ENCODE measurements around the gene TSPAN4.
A peak's percentile ranks its signal among the peaks of the same experiment; 100 is the strongest.

DNA sequence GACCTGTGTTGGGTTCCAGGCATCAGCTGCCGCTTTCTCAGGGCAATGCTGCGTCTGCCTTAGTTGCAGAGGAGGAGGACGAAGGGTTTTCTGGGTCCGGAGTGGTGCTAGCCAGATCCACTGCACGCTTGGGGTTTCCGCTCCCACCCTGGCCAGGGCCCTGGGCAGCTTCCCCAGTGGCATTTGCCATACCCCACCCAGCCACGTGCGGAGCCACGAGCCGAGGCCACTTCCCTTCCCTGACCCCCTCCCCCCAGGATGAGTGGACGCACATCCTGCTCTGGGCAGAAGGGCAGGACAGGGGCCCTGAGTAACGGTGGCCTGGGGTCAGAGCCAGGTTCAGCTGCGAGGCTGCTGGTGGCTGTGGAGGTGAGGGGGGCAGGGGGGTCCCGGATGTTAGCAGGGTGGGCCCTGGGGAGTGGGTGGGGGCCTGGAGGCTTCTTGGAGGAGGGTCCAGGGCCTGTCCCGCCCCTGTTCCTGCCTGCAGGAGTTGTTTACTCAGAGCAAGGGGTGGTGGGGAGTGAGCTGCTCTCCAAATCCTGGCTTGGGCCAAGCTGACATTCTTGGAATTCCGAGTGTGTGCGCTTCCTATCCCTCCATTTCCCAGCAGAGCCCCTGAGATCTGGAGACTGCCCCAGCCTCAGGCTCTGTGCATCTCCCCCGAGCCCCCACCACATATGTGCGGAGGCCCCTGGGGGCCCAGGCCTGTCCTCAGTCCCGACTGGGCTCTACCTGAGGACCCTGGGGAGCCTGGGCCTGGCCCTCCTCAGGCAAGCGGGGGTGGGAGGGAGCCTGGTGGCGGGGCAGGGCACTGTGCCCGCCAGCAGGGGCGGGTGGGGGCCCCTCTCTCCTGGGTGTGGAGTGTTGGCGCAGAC, 1.4 kb downstream of the TSPAN4 start:
- TF ChIP-seq, protein P1, sequence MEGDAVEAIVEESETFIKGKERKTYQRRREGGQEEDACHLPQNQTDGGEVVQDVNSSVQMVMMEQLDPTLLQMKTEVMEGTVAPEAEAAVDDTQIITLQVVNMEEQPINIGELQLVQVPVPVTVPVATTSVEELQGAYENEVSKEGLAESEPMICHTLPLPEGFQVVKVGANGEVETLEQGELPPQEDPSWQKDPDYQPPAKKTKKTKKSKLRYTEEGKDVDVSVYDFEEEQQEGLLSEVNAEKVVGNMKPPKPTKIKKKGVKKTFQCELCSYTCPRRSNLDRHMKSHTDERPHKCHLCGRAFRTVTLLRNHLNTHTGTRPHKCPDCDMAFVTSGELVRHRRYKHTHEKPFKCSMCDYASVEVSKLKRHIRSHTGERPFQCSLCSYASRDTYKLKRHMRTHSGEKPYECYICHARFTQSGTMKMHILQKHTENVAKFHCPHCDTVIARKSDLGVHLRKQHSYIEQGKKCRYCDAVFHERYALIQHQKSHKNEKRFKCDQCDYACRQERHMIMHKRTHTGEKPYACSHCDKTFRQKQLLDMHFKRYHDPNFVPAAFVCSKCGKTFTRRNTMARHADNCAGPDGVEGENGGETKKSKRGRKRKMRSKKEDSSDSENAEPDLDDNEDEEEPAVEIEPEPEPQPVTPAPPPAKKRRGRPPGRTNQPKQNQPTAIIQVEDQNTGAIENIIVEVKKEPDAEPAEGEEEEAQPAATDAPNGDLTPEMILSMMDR (IDR thresholded peaks at IDR 0.05), result no peak
- TF ChIP-seq POLR2A (IDR thresholded peaks at IDR 0.05; ENCODE audit: low read depth) (peak; percentile 39), POLR2AphosphoS5 (IDR thresholded peaks at IDR 0.05) (peak; percentile 94 to 96), EP300 (IDR thresholded peaks at IDR 0.05) (no peak)

All from esophagus muscularis mucosa (tissue), 4 donors.